HEK293T (cell line): ENCODE data around the gene DMD.

ENCODE experiments used
- CTCF ChIA-PET: fragments of 350-600 bp; formaldehyde crosslinking; extraction: SDS; loops from one replicate; lab custom pipeline; 2021; ENCODE audit warnings: antibody characterized with exemption, inconsistent platforms; lab: Yijun Ruan, JAX
- POLR2A ChIA-PET: fragments of 350-600 bp; formaldehyde crosslinking; extraction: SDS; loops from one replicate; lab custom pipeline; 2020; ENCODE audit warnings: antibody characterized with exemption, inconsistent platforms; lab: Yijun Ruan, JAX
- DNase-seq: peaks from one replicate; pipeline ENCODE4 v3.0.0; 2012; ENCODE audit warnings: mixed read lengths; ENCODE audit errors: extremely low spot score
- ARNT ChIP-seq: fragments of 450-650 bp; IDR thresholded peaks from 2 replicates; pipeline ENCODE4 v1.6.1; 2017; ENCODE audit warnings: mild to moderate bottlenecking
- BHLHE40 ChIP-seq: fragments of 450-650 bp; IDR thresholded peaks from 2 replicates; pipeline ENCODE4 v1.6.1; 2016; ENCODE audit warnings: mild to moderate bottlenecking, moderate library complexity, borderline replicate concordance
- CTBP1 ChIP-seq: fragments of 450-650 bp; IDR thresholded peaks from 2 replicates; pipeline ENCODE4 v1.6.1; 2016; ENCODE audit warnings: borderline replicate concordance
- ELF4 ChIP-seq: fragments of 450-650 bp; IDR thresholded peaks from 2 replicates; pipeline ENCODE4 v1.6.1; 2017; ENCODE audit warnings: antibody characterized with exemption
- FOXA1 ChIP-seq: fragments of 450-650 bp; IDR thresholded peaks from 2 replicates; pipeline ENCODE4 v1.6.1; 2016; ENCODE audit warnings: mild to moderate bottlenecking
- FOXK2 ChIP-seq: fragments of 450-650 bp; IDR thresholded peaks from 2 replicates; pipeline ENCODE4 v1.6.1; 2016; ENCODE audit warnings: mild to moderate bottlenecking
- FOXM1 ChIP-seq: fragments of 450-650 bp; IDR thresholded peaks from 2 replicates; pipeline ENCODE4 v1.6.1; 2017; ENCODE audit warnings: mild to moderate bottlenecking, borderline replicate concordance
- HDGF ChIP-seq: fragments of 450-650 bp; IDR thresholded peaks from 2 replicates; pipeline ENCODE4 v1.6.1; 2017; ENCODE audit warnings: antibody characterized with exemption, borderline replicate concordance
- L3MBTL2 ChIP-seq: fragments of 450-650 bp; conservative IDR thresholded peaks from 2 replicates; pipeline ENCODE4 v1.6.1; 2016; ENCODE audit warnings: mild to moderate bottlenecking
- LEF1 ChIP-seq: fragments of 450-650 bp; IDR thresholded peaks from 2 replicates; pipeline ENCODE4 v1.6.1; 2017; ENCODE audit warnings: mild to moderate bottlenecking, borderline replicate concordance
- NFRKB ChIP-seq: fragments of 450-650 bp; IDR thresholded peaks from 2 replicates; pipeline ENCODE4 v1.6.1; 2016; ENCODE audit warnings: mild to moderate bottlenecking, moderate library complexity
- PKNOX1 ChIP-seq: fragments of 450-650 bp; IDR thresholded peaks from 2 replicates; pipeline ENCODE4 v1.6.1; 2016
- SP1 ChIP-seq: fragments of 450-650 bp; IDR thresholded peaks from 2 replicates; pipeline ENCODE4 v1.6.1; 2017
- SUZ12 ChIP-seq: fragments of 450-650 bp; IDR thresholded peaks from 2 replicates; pipeline ENCODE4 v1.6.1; 2016; ENCODE audit warnings: mild to moderate bottlenecking
- TARDBP ChIP-seq: fragments of 450-650 bp; IDR thresholded peaks from 2 replicates; pipeline ENCODE4 v1.6.1; 2016
- ZNF384 ChIP-seq: fragments of 450-650 bp; IDR thresholded peaks from 2 replicates; pipeline ENCODE4 v1.6.1; 2016

The DMD gene

GRCh38 chrX:32126997-32127396, 1084.4 kb downstream of the DMD start:
- no peak for DNase-seq
- TF ChIP-seq L3MBTL2, result no peak
- no peak for TF ChIP-seq ELF4
- no peak for TF ChIP-seq PKNOX1
- ChIA-PET CTCF (no interaction called here), POLR2A (no interaction called here)

GRCh38 chrX:32118832-32119231, 1092.5 kb downstream of the DMD start:
- DNase-seq, result no peak
- ChIA-PET POLR2A (no interaction called here), CTCF (no interaction called here)
- TF ChIP-seq L3MBTL2 (no peak), ELF4 (no peak), FOXA1 (no peak), LEF1 (no peak), TARDBP (no peak)

- ChIA-PET POLR2A (no interaction called here), CTCF (no interaction called here)
- TF ChIP-seq FOXK2, result no peak
- no peak for TF ChIP-seq LEF1
- TF ChIP-seq L3MBTL2, result no peak
- no peak for TF ChIP-seq SUZ12
- TF ChIP-seq TARDBP, result no peak
- no peak for TF ChIP-seq FOXM1
- no peak for TF ChIP-seq ELF4
- TF ChIP-seq PKNOX1, result no peak
- no peak for TF ChIP-seq SP1
- TF ChIP-seq FOXA1, result no peak
- TF ChIP-seq BHLHE40, result no peak
- no peak for TF ChIP-seq HDGF
- no peak for TF ChIP-seq ZNF384
- TF ChIP-seq CTBP1, result no peak
- TF ChIP-seq NFRKB, result no peak
- TF ChIP-seq ARNT, result no peak
- no peak for DNase-seq
These were observed 1095.3 kb downstream of the DMD start for GRCh38 chrX:32116047-32116446.

DNA sequence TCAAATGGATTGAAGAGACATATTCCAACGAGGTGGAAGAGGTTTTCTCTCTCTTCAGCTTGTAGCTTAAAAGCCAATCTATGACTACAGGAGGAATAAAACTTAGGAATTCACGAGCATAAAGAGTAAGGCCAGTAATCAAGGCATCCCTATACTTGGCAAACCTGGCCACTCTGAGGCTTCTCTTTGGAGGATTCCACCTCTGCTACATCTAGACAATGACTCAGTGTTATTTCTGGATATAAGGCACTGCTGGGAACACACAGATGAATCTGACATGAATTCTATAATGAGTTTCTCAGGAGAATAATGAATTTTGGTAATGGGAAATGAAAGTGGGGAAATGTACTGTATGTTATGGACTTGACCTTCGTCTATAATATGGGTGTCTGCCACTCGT, 1123.7 kb downstream of the DMD start:
- TF ChIP-seq HDGF (no peak), ELF4 (no peak), FOXA1 (no peak), SP1 (no peak), SUZ12 (no peak), FOXM1 (no peak), FOXK2 (no peak)
- ChIA-PET POLR2A (no interaction called here), CTCF (no interaction called here)
- DNase-seq, result no peak

GRCh38 chrX:32084757-32085156, 1126.6 kb downstream of the DMD start:
- TF ChIP-seq SP1 (no peak), TARDBP (no peak), PKNOX1 (no peak), ARNT (no peak), ELF4 (no peak), NFRKB (no peak), HDGF (no peak), FOXA1 (no peak)
- no peak for DNase-seq
- CTCF ChIA-PET, result no interaction called here
- POLR2A ChIA-PET, result no interaction called here

- POLR2A ChIA-PET, result no interaction called here
These were observed 1163.1 kb downstream of the DMD start for GRCh38 chrX:32048285-32048684.

More at GRCh38 chrX:32048285-32048684, 1163.1 kb downstream of the DMD start:
- no peak for DNase-seq
- CTCF ChIA-PET, result no interaction called here
- TF ChIP-seq FOXK2 (no peak), FOXA1 (no peak), FOXM1 (no peak), L3MBTL2 (no peak), CTBP1 (no peak), BHLHE40 (no peak), PKNOX1 (no peak), ARNT (no peak), NFRKB (no peak), ZNF384 (no peak)
